ENCODE data around the gene CCDC88C. TPM values are rescaled to one million over a fixed set of nuclear protein-coding genes. Genes with fewer than 3 reads are reported as not detected.

Gene CCDC88C
- total and polyA plus RNA-seq, 12 donors = 1.5 to 6.5 (median 3.4) TPM

DNA sequence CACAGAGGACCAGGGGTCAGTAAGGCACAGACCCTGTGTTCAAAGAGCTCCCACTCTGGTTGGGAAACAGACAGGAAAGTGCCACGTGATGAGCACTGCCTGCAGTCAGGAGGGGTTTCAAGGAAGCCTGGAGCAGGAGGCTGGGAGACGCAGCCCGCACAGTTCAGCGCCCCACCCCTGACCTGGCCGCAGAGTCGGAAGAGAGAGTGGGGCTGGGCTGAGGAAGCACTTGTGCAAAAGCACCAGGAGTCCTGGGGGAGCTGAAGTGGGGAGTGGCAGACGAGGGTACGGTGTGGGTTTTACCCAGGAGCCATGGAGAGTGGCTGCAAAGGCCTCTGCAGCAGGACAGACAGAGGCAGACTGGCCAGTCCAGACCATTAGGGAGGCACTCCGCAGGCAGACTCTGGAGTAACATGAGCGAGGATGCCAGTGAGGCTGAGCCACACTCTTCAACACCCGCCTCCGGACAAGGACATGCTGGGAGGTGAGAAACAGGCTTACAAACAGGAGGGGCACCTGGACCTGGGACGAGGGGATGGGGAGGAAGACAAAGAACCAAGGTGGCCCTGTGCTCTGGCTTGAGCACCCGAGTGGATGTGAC, 87.4 kb downstream of the CCDC88C start:
- no peak overlapping the region for H3K27ac ChIP-seq
- no peaks in the 10 kb centered on the region for H3K36me3 ChIP-seq (replicated peaks in 1 of 2)
- TF ChIP-seq, protein P1, sequence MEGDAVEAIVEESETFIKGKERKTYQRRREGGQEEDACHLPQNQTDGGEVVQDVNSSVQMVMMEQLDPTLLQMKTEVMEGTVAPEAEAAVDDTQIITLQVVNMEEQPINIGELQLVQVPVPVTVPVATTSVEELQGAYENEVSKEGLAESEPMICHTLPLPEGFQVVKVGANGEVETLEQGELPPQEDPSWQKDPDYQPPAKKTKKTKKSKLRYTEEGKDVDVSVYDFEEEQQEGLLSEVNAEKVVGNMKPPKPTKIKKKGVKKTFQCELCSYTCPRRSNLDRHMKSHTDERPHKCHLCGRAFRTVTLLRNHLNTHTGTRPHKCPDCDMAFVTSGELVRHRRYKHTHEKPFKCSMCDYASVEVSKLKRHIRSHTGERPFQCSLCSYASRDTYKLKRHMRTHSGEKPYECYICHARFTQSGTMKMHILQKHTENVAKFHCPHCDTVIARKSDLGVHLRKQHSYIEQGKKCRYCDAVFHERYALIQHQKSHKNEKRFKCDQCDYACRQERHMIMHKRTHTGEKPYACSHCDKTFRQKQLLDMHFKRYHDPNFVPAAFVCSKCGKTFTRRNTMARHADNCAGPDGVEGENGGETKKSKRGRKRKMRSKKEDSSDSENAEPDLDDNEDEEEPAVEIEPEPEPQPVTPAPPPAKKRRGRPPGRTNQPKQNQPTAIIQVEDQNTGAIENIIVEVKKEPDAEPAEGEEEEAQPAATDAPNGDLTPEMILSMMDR (IDR thresholded peaks at IDR 0.05) = no peak
- no peak for TF ChIP-seq POLR2A (IDR thresholded peaks at IDR 0.05)
- intact Hi-C loops (cut with DNase I) = no loop called here
- no peaks in the 10 kb centered on the region for H3K27me3 ChIP-seq
- no peak overlapping the region for H3K4me3 ChIP-seq
- 72 to 86% (median 82%) methylated on average over 11 to 14 of the region's 14 CpGs for WGBS, 4 donors
- no peaks in the 10 kb centered on the region for H3K9me3 ChIP-seq (replicated peaks in 1 of 3)
- DNase-seq = no peak
- peaks cover 0 to 9% of the 10 kb centered on the region in 2 donors for H3K4me1 ChIP-seq (replicated peaks in 1 of 2)

DNA sequence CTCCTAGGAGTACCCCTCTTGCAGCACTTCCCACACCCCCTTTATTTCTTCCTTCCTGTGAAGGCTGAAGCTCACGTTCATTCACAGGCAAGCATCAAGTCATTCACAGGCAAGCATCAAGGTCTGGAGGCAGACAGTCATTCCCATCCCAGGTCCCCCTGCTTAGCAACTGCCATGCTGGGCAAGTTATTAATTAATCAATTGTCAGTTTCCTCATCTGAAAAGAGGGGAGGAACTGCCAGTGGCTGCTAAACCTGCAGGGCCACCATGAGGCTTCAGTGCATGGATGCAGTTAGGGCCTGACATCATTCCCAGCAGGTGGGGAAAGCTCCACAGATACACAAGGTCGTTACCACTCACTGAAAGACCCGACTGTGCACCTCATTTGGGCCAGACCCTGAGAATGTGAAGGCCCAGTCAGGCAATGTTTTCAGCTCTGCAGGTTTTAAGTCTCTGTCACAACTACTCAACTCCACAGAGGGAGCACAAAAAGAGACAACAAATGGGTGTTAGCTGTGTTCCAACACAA, 88.1 kb downstream of the CCDC88C start:
- no peaks in the 10 kb centered on the region for H3K36me3 ChIP-seq (replicated peaks in 1 of 2)
- TF ChIP-seq POLR2A (IDR thresholded peaks at IDR 0.05) = no peak
- TF ChIP-seq, protein P1 (IDR thresholded peaks at IDR 0.05) = no peak
- H3K4me1 ChIP-seq (replicated peaks in 1 of 2) = peaks cover 0 to 13% of the 10 kb centered on the region in 2 donors
- WGBS, 4 donors = 46 to 63% (median 53%) methylated on average over 3 of the region's 3 CpGs
- no peak overlapping the region for H3K27ac ChIP-seq
- no peaks in the 10 kb centered on the region for H3K27me3 ChIP-seq
- no peaks in the 10 kb centered on the region for H3K9me3 ChIP-seq (replicated peaks in 1 of 3)
- intact Hi-C loops (cut with DNase I) = no loop called here
- H3K4me3 ChIP-seq = no peak overlapping the region
- DNase-seq = no peak

DNA sequence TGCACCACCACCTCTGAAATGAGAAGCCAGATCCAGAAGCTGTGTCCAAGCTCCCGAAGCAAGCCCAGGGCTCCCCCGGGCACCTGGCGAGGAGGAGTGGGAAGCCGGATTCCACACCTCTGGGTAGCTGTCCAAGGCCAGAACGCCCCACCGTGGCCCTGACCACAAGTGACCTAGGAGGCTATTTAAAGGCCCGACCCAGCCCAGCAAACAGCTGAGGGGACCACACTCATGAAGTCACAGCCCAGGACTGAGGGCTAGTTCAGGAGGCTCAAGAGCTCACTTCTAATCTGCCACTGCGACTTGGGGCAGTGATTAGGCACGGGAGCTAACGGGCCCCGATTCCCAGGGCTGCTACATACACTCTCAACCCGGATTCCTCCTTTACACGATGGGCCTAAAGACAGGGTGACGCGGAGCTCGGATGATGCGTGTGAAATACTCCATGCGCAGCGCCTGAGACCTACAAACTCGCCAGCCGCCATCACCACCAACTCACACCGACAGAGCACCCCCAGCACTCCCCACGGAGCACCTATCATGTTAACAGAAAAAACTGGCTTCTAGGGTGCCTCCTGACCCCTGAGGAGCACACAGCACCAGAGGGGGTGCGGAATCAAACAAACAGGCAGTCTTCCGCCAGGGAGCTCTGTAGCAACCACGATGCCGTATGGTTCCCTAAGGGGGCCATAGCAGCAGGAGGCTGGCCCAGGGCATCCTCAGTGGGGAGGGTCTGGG, 89.1 kb downstream of the CCDC88C start:
- Histone ChIP-seq H3K36me3 (replicated peaks in 1 of 2) (no peaks in the 10 kb centered on the region), H3K27ac (no peak overlapping the region), H3K4me1 (replicated peaks in 1 of 2) (peaks cover 0 to 22% of the 10 kb centered on the region in 2 donors), H3K9me3 (replicated peaks in 1 of 3) (no peaks in the 10 kb centered on the region), H3K4me3 (no peak overlapping the region), H3K27me3 (no peaks in the 10 kb centered on the region)
- no peak for TF ChIP-seq POLR2A (IDR thresholded peaks at IDR 0.05)
- TF ChIP-seq, protein P1 (IDR thresholded peaks at IDR 0.05) = no peak
- intact Hi-C loops (cut with DNase I) = no loop called here
- no peak for DNase-seq
- 83 to 88% (median 86%) methylated on average over 19 to 27 of the region's 27 CpGs for WGBS, 4 donors

DNA sequence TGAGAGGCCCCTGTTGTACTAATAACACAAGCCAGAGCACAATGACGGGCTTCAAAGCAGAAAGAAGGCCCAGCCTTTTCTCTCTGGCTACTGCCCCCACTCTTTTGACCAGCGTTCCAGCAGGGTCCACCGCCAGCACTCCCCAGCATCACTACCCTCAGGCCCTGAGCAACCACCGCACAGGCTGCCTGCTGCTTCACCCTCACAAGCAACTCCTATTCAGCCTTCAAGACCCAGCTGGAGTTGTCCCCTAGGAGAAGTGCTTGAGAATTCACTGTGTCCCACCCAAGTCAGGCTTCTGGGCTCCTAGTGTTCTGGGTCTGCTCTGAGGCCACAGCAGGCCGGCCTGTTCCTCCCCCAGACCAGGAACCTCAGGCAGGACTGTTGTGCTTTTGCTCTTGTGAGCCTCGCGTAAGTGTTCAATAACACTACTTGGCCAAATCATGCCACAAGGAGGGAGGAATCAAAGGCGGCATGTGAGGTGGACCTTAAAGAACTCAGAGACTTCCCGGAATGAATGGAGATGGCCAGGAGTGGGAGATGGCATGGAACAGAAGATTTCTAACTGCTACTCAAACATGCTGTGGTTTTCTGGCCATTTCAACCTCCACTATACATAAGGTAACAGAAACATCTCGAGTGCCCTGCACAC, 89.8 kb downstream of the CCDC88C start:
- Histone ChIP-seq H3K9me3 (replicated peaks in 1 of 3) (no peaks in the 10 kb centered on the region), H3K27ac (no peak overlapping the region), H3K36me3 (replicated peaks in 1 of 2) (no peaks in the 10 kb centered on the region), H3K27me3 (no peaks in the 10 kb centered on the region), H3K4me3 (no peak overlapping the region), H3K4me1 (replicated peaks in 1 of 2) (peaks cover 0 to 22% of the 10 kb centered on the region in 2 donors)
- 90 to 96% (median 94%) methylated on average over 9 to 10 of the region's 10 CpGs for WGBS, 4 donors
- DNase-seq = no peak
- intact Hi-C loops (cut with DNase I) = no loop called here
- TF ChIP-seq, protein P1 (IDR thresholded peaks at IDR 0.05) = no peak
- TF ChIP-seq POLR2A (IDR thresholded peaks at IDR 0.05) = no peak
